Thyroid gland (tissue), 4 donors: Measurements from ENCODE around the gene CD3E.

Source experiments
- POLR2A ChIP-seq, 2 donors: fragments of 450-650 bp; IDR thresholded peaks; one replicate each; pipeline ENCODE4 v1.6.1; 2017; ENCODE audit warnings: antibody characterized with exemption in 2 of 2, mild to moderate bottlenecking in 2 of 2, moderate library complexity in 1 of 2
- TF ChIP-seq, protein P1 (sequence below), 6 experiments: fragments of 200-600 bp in 3 of 6; fragments of 450-650 bp in 3 of 6; sonication (generic) in 3 of 6; IDR thresholded peaks; one replicate each; pipeline ENCODE4 v1.5.1; 2016 to 2019; ENCODE audit warnings: antibody characterized with exemption in 6 of 6, mild to moderate bottlenecking in 2 of 6, inconsistent platforms in 1 of 6, moderate library complexity in 1 of 6

DNA sequence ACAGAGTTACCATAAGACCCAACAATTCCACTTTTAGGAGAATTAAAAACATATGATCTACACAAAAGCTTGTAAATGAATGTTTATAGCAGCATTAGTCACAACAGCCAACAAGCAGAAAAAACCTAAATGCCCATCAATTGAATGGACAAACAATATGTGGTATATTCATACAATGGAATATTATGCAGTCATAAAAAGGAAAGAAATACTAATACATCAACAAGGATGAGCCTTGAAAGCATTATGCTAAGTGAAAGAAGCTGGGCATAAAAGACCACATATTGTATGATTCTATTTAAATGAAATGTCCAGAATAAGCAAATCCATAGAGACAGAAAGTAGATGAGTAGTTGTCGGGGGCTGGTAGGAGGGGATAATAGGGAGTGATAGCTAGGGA, 45.4 kb upstream of the CD3E start:
- TF ChIP-seq POLR2A (IDR thresholded peaks at IDR 0.05), result no peak
- TF ChIP-seq, protein P1, sequence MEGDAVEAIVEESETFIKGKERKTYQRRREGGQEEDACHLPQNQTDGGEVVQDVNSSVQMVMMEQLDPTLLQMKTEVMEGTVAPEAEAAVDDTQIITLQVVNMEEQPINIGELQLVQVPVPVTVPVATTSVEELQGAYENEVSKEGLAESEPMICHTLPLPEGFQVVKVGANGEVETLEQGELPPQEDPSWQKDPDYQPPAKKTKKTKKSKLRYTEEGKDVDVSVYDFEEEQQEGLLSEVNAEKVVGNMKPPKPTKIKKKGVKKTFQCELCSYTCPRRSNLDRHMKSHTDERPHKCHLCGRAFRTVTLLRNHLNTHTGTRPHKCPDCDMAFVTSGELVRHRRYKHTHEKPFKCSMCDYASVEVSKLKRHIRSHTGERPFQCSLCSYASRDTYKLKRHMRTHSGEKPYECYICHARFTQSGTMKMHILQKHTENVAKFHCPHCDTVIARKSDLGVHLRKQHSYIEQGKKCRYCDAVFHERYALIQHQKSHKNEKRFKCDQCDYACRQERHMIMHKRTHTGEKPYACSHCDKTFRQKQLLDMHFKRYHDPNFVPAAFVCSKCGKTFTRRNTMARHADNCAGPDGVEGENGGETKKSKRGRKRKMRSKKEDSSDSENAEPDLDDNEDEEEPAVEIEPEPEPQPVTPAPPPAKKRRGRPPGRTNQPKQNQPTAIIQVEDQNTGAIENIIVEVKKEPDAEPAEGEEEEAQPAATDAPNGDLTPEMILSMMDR (IDR thresholded peaks at IDR 0.05), result no peak
